ENCODE measurements around the gene CANX. TPM values are rescaled to one million over a fixed set of nuclear protein-coding genes. Genes with fewer than 3 reads are reported as not detected.

The CANX gene
- total and polyA plus RNA-seq, 2 of the 13 experiments (the other 11 are each of a cell fraction or from before 2014, with no cell fraction given), result 477 to 680 TPM

DNA sequence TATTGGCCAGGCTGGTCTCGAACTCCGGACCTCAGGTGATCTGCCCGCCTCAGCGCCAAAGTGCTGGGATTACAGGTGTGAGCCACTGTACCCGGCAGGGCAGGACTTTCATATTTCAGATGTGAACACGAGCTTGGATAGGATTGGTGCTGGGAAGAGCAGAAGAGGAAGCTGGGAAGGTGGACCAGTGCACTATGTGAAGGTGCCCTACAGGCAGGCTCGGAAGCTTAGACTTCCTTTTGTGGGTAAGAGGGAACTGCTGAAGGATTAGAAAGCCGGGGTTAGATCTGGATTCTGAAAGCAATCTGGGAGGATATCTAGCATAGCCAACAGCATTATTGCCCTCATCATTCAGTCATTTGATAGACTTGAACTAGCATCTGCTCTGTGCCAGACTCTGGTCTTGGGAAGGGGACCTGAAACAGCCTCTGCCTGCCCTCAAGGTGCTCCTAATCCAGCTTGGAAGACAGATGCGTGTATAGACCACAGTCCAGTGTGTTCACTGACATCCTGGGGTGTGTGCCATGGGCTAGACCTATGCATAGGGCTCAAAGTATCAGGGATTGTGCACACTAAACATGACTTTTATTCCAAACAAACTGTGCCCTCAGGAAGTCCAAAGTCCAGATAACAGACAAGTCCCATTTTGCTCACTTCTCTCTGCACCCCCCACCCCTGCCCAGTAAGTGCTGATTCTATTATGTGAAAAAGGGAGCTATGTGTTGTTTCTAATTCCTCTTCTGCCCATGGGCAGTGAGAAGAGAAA is 18.6 kb upstream of the CANX start (continued):
- TF ChIP-seq ZNF510 (CRISPR knock-in tag; IDR thresholded peaks at IDR 0.05; ENCODE audit: low read depth) (no peak), HNF1B (CRISPR knock-in tag; IDR thresholded peaks at IDR 0.05) (0 out of 2 replicates have a peak, but pooled peaks have one; percentile 19), BATF2 (CRISPR knock-in tag; IDR thresholded peaks at IDR 0.05) (no peak), HDAC6 (IDR thresholded peaks at IDR 0.05; ENCODE audit: low read depth, low read length) (no peak), ZNF792 (CRISPR knock-in tag; IDR thresholded peaks at IDR 0.05) (peak; percentile 79; the same call in 1 of the 2 replicates), ZNF292 (CRISPR knock-in tag; IDR thresholded peaks at IDR 0.05; ENCODE audit: borderline replicate concordance, low read depth) (peak; percentile 81; the same call in 1 of the 2 replicates), PRMT3 (CRISPR knock-in tag; IDR thresholded peaks at IDR 0.05; ENCODE audit: borderline replicate concordance, low read depth) (no peak), ZFP36L2 (CRISPR knock-in tag; IDR thresholded peaks at IDR 0.05) (no peak), MEIS2 (CRISPR knock-in tag; IDR thresholded peaks at IDR 0.05) (no peak), GFI1 (CRISPR knock-in tag; IDR thresholded peaks at IDR 0.05; ENCODE audit: borderline replicate concordance) (peak; percentile 14; the same call in 1 of the 2 replicates), ZZZ3 (CRISPR knock-in tag; IDR thresholded peaks at IDR 0.05; ENCODE audit: borderline replicate concordance) (no peak), POLR2AphosphoS5 (IDR thresholded peaks at IDR 0.05; ENCODE audit: low read depth, low read length) (peak; percentile 43; the same call in 1 of the 2 replicates), ZNF501 (CRISPR knock-in tag; IDR thresholded peaks at IDR 0.05) (no peak), CEBPZ (IDR thresholded peaks at IDR 0.05; ENCODE audit: low read length) (no peak), ZNF629 (CRISPR knock-in tag; conservative IDR thresholded peaks at IDR 0.05) (peak; percentile 54; the same call in 1 of the 2 replicates), AKAP8 (CRISPR knock-in tag; IDR thresholded peaks at IDR 0.05) (0 out of 2 replicates have a peak, but pooled peaks have one; percentile 50)
- TF ChIP-seq, protein P1, sequence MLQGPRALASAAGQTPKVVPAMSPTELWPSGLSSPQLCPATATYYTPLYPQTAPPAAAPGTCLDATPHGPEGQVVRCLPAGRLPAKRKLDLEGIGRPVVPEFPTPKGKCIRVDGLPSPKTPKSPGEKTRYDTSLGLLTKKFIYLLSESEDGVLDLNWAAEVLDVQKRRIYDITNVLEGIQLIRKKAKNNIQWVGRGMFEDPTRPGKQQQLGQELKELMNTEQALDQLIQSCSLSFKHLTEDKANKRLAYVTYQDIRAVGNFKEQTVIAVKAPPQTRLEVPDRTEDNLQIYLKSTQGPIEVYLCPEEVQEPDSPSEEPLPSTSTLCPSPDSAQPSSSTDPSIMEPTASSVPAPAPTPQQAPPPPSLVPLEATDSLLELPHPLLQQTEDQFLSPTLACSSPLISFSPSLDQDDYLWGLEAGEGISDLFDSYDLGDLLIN (CRISPR knock-in tag; IDR thresholded peaks at IDR 0.05; ENCODE audit: borderline replicate concordance), result no peak
- TF ChIP-seq, protein P2, sequence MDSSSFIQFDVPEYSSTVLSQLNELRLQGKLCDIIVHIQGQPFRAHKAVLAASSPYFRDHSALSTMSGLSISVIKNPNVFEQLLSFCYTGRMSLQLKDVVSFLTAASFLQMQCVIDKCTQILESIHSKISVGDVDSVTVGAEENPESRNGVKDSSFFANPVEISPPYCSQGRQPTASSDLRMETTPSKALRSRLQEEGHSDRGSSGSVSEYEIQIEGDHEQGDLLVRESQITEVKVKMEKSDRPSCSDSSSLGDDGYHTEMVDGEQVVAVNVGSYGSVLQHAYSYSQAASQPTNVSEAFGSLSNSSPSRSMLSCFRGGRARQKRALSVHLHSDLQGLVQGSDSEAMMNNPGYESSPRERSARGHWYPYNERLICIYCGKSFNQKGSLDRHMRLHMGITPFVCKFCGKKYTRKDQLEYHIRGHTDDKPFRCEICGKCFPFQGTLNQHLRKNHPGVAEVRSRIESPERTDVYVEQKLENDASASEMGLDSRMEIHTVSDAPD (CRISPR knock-in tag; IDR thresholded peaks at IDR 0.05), result no peak

All from HepG2 (cell line).